ENCODE data around the gene CD82.

- TF ChIP-seq CTCF (conservative IDR thresholded peaks at IDR 0.05; ENCODE audit: low read depth, low read length) (no peak), EZH2 (IDR thresholded peaks at IDR 0.05; ENCODE audit: borderline replicate concordance, low read depth, low read length, poor library complexity, severe bottlenecking) (no peak)
These were observed 47.9 kb upstream of the CD82 start for GRCh38 chr11:44517541-44517940.

Data from A673 (cell line).